ENCODE data around the gene HPCAL4.

- TF ChIP-seq POLR2A (IDR thresholded peaks at IDR 0.05; ENCODE audit: low read depth) (no peak), CTCF (IDR thresholded peaks at IDR 0.05) (no peak)
Measured at GRCh38 chr1:39689635-39690034, 1.6 kb downstream of the HPCAL4 start.

Measured in esophagus muscularis mucosa (tissue), 3 donors.